Activated CD4-positive, alpha-beta T cell treated with anti-CD3 and anti-CD28 coated beads, Interleukin-2, amount 50 U/mL, for 48 hours (primary cell): ENCODE data around the gene KIF3C.
"Not testable (repeated sequence)": the region's sequence is repeated elsewhere in the genome, so short reads cannot be mapped to it uniquely, and the experiment has no call there.

Experiments used
- DNase-seq, 2 experiments: peaks; one replicate each; pipeline ENCODE4 v3.0.0-alpha.2; 2020

The KIF3C gene

DNA sequence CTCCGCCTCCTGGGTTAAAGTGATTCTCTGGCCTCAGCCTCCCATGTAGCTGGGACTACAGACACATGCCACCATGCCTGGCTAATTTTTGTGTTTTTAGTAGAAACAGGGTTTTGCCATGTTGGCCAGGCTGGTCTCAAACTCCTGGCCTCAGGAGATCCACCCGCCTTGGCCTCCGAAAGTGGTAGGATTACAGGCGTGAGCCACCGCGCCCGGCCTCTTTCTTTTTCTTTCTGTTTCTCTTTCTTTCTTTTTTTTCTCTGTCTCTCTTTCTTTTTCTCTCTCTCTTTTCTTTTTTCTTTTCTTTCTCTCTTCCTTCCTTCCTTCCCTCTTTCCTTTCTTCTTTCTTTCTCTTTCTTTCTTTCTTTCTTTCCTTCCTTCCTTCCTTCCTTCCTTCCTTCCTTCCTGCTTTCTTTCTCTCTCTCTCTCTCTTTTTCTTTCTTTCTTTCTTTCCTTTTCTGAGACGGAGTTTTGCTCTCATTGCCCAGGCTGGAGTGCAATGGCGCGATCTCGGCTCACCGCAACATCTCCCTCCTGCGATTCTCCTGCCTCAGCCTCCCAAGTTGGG is 16.6 kb upstream of the KIF3C start:
- not testable (repeated sequence) for DNase-seq

DNA sequence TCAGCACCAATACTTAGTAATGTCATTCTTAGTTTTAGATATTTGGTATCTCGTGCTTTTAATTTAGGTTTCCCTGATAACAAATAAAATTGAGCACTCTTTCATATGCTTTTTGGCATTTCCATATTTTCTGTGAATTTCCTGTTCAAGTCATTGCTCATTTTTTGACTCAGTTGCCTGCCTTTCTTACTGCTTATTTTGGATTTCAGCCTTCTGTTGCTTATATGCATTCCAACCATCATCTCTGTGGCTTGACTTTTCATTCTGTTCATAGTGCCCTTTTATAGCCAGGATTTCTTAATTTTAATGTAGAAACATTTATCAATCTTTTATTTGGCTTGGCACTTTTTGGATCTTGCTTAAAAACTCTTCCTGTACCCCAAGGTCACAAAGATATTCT is 14.5 kb upstream of the KIF3C start:
- DNase-seq = no peak

GRCh38 chr2:25994509-25994908 is 12.2 kb upstream of the KIF3C start:
- DNase-seq = no peak

DNA sequence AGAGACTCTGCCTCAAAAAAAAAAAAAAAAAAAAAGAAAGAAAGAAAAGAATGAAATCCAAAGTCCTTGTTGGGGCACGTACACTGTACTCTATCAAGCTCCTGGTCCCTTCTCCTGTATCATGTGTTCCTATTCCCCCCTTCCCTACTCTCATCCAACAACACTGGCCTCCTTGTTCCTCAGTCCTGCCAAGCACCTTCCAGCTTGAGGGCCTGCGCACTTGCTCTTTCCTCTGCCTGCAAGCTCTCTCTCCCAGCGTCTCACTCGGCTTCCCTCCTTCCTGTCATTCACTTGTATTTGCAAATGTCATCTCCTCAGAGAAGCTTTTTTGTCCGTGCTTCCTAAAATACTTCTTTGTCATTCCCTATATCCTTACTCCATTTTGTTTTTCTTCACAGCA is 10.8 kb upstream of the KIF3C start:
- DNase-seq = no peak

- DNase-seq = no peak
Measured at GRCh38 chr2:25992556-25992955, 10.3 kb upstream of the KIF3C start.

DNA sequence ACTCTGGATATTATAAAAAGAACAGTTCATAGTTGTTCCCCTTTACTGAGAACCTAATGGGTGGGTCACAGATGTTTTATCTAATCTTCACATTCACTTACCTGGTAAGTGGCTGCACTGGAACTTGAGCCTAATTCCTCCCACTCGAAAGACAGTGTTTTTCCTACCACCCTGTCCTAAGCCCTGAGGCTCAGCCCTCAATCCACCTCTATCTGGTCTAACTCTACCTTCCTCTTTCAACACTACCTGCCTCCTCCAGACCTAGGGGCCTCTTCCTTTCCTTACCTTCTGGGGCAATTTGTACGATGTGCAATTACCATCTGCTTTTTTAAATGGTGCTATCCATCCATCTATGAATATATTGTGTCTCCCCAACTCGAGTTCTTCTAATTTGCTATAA is 9.7 kb upstream of the KIF3C start:
- no peak for DNase-seq

- no peak for DNase-seq
Measured at GRCh38 chr2:25989154-25989553, 6.9 kb upstream of the KIF3C start.

DNA sequence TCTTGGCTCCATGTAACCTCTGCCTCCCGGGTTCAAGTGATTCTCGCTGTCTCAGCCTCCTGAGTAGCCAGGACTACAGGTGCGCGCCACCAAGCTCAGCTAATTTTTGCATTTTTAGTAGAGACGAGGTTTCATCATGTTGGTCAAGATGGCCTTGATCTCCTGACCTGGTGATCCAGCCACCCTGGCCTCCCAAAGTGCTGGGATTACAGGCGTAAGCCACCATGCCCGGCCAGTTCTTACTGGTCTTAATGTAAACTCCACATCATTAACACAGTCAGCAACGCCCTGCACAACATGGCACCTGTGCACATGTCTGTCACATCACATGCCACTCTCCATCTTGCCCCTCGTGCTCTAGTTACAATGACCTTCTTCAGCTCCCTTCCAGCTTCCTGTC is 5.8 kb upstream of the KIF3C start:
- no peak for DNase-seq

DNA sequence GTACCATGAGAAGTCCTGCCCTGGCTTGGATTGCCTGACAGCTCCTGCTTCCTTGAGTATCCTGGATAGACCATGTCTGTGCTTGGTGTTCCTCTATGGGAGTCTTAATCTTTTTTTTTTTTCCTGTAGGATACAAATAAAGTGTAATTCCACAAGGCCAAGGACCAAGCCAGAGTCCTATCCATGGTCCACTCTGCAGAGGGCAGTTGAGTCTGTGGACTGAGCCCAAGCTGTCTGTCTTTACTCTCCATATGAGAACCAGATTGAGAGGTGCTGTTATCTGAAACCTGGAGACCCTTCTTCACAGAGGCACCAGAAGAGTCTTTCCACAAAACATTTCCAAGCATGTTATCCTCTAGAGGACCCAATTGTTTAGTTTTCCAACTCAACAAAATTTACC is 1.4 kb upstream of the KIF3C start:
- DNase-seq = no peak

GRCh38 chr2:25982968-25983280 is 627 bp upstream of the KIF3C start:
- DNase-seq = no peak

- no peak for DNase-seq
Measured at GRCh38 chr2:25981596-25982272, 563 bp downstream of the KIF3C start.

DNA sequence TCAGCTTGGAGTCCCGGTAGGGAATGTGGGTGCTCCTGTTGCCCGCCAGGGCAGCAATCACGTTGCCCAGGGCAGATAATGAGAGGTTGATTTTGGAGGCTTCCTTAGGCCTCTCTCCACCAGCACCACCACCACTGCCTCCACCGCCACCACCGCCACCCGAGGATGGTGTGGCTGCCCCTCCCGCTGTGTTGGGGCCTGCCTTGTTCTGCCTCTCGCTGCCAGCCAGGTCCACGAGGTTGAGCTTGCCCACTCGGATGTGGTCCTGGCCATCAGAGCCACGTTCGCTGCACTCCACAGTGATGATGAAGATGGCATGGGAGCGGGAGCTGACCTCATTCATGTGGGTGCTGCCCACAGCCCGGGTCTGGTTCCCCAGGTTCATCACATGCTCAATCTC is 1.3 kb downstream of the KIF3C start:
- DNase-seq = no peak

DNA sequence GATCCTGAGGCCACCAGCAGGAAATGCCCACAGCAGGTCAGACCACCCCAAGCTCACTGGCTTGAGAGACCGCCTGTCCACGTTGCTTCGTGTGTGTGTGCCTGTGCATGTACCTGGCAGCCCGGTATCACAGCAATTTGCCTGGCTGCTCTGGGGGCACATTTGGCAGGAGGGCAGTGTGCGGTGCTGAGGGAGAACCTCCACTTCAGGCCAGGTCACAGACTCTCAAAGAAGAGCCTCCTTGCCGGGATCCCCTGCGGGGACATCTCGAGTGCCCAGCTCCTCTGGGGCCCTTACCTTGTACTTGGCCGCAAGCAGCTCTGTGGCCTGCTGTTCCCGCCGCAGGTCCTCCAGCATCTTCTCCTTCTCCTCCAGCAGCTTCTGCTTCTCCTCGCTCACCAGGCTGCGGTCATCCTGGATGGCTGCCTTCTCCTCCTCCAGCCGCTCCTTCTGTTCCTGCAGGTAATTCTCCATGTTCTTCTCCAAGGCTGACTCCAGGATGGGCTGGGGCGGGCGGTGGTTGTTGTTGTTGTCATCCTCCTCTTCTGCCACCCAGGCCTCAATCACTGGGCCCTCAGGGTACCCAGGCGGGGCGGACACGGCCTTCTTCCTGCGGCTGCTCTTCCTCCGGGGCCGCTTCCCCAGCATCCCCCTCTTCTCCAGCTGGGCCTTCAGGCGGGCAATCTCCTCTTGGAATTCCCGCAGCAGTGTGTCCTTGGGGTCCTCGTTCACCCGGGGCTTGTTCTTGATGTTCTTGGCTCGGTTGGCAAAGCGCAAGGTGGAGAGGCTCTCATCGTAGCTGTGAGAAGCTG is 2.0 kb downstream of the KIF3C start:
- no peak for DNase-seq

DNA sequence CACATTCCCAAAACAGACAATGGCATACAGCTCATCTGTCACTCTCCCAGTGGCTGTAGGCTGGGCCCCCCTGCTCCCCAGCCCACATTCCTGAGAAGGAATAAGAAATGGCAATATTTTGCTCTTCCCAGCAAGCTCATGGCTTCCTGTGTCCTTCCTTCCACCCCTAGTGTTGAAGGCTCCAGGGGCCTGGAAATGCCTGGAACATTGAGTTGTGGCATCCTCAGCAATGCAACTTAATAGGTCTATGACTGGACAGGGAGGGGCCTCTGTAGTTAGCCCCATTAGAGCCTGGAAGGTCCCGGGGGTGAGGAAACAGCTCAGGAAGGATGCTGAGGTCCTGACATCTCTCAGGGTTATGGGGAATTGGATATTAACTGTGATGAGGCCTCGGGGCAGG is 3.3 kb downstream of the KIF3C start:
- no peak for DNase-seq

DNA sequence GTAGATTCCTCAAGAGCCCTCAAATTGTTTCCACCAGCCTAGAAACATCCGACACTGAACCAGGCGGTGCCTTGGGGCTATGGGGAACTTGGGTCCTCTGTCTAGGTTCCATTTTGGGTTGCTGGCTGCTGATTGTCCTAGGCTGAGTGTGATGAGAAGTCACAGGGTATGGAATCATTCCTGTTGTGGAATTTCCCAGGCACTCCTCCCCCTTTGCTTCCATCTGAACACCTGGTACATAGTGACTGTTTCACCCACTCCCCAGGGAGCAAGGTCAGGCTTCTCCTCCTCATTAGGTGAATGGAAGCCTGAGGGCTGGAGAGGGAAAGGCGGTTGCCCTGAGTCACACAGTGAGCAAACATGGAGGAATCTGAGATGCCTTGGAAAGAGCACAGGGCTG is 4.5 kb downstream of the KIF3C start:
- DNase-seq = no peak

DNA sequence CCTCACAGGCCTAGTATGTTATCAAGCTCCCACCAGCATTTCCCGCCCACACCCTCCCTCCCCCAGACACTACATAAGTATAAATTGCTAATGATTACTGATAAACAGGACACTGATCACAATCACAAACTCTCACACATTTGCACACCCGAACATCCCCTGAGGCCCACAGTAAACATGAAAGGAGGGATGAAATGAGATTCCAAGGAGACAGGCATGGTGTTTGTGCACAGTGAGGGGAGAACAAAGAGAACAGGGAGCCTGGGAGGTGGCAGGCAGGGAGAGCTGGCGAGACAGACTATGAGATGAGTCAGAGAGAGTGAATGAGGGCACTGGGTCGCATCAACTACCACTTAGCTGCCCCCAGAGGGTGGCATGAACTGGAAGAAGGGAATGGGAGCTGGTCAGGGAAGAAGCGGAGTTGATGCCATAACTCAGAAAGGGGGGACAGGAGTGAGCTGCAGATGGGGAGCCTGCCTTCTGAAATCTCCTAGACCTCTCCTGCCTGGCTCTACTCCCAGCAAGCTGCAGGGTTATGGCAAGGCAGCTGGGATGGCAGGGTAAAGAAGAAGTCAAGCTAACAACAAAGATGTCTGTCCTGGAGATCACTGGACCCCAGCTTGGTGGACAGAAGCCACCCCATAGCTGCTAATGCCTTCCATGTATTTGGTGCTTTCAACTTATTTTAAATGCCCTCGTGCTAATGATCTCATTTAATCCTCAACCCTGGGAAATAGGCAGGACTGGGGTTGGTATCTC is 5.1 kb downstream of the KIF3C start:
- no peak for DNase-seq

DNA sequence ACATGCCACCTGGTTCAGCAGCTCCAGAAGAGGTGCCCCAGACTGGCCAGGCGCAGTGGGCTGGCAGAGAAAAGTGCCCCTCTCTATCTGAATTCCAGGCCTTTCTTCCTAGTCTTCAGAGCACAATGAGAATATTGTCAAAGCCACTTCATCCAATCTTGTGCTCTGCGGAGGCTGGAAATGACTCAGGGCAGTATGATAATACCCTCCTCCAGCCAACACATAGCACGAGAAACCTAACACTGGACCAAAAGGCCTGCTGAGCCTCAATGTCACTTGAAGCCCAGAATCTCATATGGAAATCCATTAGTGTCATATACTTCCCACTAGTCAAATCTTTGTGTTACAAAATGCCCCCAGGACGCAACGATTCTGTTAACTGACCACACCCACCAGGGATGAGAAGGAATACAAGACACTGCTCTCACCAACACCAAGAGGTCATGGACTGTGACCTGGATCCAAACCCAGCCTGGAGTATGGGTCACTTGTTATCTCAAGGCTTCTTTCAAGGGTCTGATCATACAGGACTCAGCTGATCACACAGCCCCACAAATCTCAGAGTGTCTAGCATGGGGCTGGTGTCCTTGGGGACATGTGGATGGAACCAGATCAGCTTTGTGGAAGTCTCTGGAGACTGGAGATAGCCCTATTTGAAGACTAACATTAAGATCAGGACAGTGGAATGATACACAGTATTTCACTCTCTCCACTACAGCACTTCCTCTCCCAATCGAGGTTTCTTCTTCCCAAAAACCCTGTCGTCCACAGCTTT is 10.1 kb downstream of the KIF3C start:
- no peak for DNase-seq

DNA sequence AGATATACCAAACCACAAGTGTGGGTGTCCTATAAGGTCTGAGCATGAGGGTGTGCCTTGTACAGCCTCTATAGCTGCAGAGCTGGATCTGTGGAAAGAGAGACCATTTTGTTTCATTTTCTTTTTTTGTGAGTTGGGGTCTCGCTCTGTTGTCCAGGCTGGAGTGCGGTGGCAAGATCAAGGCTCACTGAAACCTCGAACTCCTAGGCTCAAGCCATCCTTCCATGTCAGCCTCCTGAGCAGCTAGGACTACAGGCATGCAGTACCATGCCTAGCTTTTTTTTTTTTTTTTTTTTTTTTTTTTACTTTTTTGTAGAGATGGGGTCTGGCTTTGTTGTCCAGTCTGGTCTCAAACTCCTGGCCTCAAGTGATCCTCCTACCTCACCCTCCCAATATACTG is 10.7 kb downstream of the KIF3C start:
- no peak for DNase-seq

DNA sequence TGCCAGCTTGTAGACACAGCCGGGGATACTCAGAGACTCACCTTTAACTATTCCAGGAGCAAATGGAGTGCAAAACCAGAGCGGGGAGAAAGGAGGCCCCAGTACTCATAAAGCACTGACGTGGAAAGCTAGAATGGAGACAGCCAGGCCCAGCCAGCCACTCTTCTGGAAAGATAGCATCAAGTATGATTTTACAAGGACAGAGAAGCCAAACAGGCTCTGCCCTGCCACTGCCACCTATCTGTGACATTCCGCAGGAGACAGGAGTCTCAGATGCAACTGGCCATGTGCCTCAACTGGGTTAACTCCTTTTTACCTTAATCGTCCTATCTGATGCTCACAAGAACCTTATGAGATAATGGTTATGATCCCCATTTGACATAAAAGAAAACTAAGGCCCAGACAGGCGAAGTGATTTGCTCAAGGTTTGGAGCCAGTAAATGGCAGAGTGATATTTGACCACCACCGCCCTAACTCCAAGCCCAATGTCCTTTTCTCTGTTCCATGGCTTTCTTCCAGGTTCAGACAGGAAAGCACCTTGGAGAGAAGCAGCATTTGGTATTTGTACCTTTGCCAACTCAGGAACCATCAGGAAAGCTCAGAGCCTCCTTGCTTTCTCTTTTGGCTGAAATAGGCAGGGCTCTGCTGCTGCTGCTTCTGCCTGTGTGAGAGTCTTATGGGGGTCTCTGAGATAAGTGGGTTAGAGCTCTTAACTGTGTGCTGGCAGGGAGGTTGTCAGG is 15.6 kb downstream of the KIF3C start:
- DNase-seq = no peak

GRCh38 chr2:25964891-25965290 is 17.4 kb downstream of the KIF3C start:
- no peak for DNase-seq

GRCh38 chr2:25960920-25961319 is 21.4 kb downstream of the KIF3C start:
- no peak for DNase-seq

GRCh38 chr2:25960396-25960795 is 21.9 kb downstream of the KIF3C start:
- DNase-seq = no peak
